Prostate gland (tissue), 2 donors: Measurements from ENCODE around the gene SLC4A1. TPM values are rescaled to one million over a fixed set of nuclear protein-coding genes. Genes with fewer than 3 reads are reported as not detected.

ENCODE experiments used
- DNase-seq: peaks from one replicate; pipeline ENCODE4 v3.0.0-alpha.2; 2019; ENCODE audit warnings: low spot score
- H3K27ac ChIP-seq, 2 donors: fragments of 200-600 bp; sonication (generic); 2 replicates each; pipeline ENCODE4 v1.5.1; 2017 to 2019
- H3K27me3 ChIP-seq: fragments of 200-600 bp; sonication (generic); replicated peaks from 2 replicates; pipeline ENCODE4 v1.5.1; 2019; ENCODE audit not compliant: insufficient read depth
- H3K36me3 ChIP-seq, 2 donors: fragments of 200-600 bp; sonication (generic); 1 replicate in 1 of 2; 2 replicates in 1 of 2; pipeline versions ENCODE4 v1.5.1 to v1.8.1; 2017 to 2019
- H3K4me1 ChIP-seq: fragments of 200-600 bp; sonication (generic); replicated peaks from 2 replicates; pipeline ENCODE4 v1.5.1; 2019
- H3K4me3 ChIP-seq, 2 donors: fragments of 200-600 bp; sonication (generic); 2 replicates each; pipeline ENCODE4 v1.5.1; 2017 to 2019
- H3K9me3 ChIP-seq: fragments of 200-600 bp; sonication (generic); 2 replicates; pipeline ENCODE4 v1.5.1; 2017
- POLR2A ChIP-seq: fragments of 450-650 bp; IDR thresholded peaks from one replicate; pipeline ENCODE4 v1.6.1; 2016; ENCODE audit warnings: antibody characterized with exemption, mild to moderate bottlenecking
- POLR2AphosphoS5 ChIP-seq: sonication (generic); formaldehyde crosslinking; IDR thresholded peaks from one replicate; pipeline ENCODE4 v1.6.1; 2017; ENCODE audit warnings: antibody characterized with exemption
- WGBS: methylation state at CpG from one replicate; pipeline ENCODE4 v1.1.5; 2018; 5-methylcytosine and 5-hydroxymethylcytosine counted together
- intact Hi-C: fragments of 100-400 bp; cut with DNase I; formaldehyde crosslinking; loops from one replicate; pipeline ENCODE4 v1.14.2; 2022
- total RNA-seq, 2 donors: library from RNA; depleted of rRNA; stranded (reverse); fragments of >200 nt; gene quantifications; one replicate each; pipeline ENCODE4 v1.1.0, GENCODE V29; 2016
- TF ChIP-seq, protein P1 (sequence below), 4 experiments: fragments of 200-600 bp in 2 of 4; fragments of 450-650 bp in 2 of 4; sonication (generic) in 2 of 4; IDR thresholded peaks; 1 replicate in 3 of 4; 2 replicates in 1 of 4; pipeline ENCODE4 v1.5.1; 2016 to 2019; ENCODE audit warnings: antibody characterized with exemption in 4 of 4, mild to moderate bottlenecking in 2 of 4, moderate library complexity in 2 of 4

Gene SLC4A1
- total RNA-seq, 2 donors from 2014 or later: 0.51 TPM; not detected in 1

DNA sequence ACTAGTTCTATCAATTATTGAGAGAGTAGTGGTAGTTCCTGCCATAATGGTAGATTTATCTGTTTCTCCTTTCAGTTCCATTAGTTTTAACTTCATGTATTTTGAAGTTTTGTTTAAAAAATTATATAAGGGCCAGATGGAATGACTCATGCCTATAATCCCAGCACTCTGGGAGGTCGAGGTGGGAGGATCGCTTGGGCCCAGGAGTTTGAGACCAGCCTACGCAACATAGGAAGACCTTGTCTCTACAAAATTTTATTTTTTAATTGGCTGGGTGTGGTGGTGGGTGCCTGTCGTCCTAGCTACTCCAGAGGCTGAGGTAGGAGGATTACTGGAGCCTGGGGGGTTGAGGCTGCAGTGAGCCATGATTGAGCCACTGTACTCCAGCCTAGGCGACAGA is 34.4 kb downstream of the SLC4A1 start:
- Histone ChIP-seq H3K27me3 (no peaks in the 10 kb centered on the region), H3K4me1 (no peaks in the 10 kb centered on the region), H3K27ac (no peak overlapping the region), H3K4me3 (no peak overlapping the region), H3K36me3 (no peaks in the 10 kb centered on the region), H3K9me3 (no peaks in the 10 kb centered on the region)
- no peak for TF ChIP-seq POLR2AphosphoS5
- TF ChIP-seq POLR2A: no peak
- TF ChIP-seq, protein P1, sequence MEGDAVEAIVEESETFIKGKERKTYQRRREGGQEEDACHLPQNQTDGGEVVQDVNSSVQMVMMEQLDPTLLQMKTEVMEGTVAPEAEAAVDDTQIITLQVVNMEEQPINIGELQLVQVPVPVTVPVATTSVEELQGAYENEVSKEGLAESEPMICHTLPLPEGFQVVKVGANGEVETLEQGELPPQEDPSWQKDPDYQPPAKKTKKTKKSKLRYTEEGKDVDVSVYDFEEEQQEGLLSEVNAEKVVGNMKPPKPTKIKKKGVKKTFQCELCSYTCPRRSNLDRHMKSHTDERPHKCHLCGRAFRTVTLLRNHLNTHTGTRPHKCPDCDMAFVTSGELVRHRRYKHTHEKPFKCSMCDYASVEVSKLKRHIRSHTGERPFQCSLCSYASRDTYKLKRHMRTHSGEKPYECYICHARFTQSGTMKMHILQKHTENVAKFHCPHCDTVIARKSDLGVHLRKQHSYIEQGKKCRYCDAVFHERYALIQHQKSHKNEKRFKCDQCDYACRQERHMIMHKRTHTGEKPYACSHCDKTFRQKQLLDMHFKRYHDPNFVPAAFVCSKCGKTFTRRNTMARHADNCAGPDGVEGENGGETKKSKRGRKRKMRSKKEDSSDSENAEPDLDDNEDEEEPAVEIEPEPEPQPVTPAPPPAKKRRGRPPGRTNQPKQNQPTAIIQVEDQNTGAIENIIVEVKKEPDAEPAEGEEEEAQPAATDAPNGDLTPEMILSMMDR (IDR thresholded peaks at IDR 0.05): no peak
- 82% methylated on average over 5 of the region's 5 CpGs for WGBS
- DNase-seq: no peak
- intact Hi-C loops: no loop called here

DNA sequence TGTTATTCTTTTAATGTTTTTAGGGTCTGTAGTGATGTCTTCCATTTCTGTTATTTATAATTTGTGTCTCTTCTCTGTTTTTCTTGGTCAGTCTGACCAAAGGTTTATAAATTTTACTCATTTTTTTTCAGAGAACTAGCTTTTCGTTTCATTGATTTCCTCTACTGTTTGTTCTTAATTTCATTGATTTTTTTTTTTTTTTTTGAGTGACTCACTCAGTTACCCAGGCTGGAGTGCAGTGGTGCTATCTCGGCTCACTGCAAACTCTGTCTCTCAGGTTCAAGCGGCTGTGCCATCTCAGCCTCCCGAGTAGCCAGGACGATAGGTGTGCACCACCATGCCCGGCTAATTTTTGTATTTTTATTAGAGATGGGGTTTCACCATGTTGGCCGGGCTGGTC is 35.9 kb downstream of the SLC4A1 start:
- Histone ChIP-seq H3K27ac (no peak overlapping the region), H3K9me3 (no peaks in the 10 kb centered on the region), H3K27me3 (no peaks in the 10 kb centered on the region), H3K4me1 (no peaks in the 10 kb centered on the region), H3K36me3 (no peaks in the 10 kb centered on the region), H3K4me3 (no peak overlapping the region)
- no peak for TF ChIP-seq POLR2A
- no peak for TF ChIP-seq POLR2AphosphoS5
- TF ChIP-seq, protein P1 (IDR thresholded peaks at IDR 0.05): no peak
- 90% methylated on average over 7 of the region's 7 CpGs for WGBS
- intact Hi-C loops: no loop called here
- no peak for DNase-seq

DNA sequence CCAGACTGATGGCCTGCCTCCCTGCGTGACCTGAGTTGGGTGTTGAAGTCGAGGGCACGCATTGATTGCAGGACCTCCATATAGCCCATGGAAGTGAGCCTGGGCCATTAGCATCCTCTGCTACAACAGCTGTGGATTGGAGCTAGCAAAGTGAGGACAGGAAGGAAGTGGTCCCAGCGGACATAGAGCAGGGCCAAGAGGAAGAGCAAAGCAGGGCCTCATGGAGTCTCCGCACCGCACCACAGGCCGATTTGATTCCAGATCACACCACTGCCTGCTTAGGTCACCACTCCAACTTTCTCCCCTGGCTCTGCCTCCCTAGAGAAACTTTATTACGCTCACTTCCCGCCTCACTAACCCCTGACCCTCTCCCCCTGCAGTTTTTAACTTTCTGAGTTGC is 37.8 kb downstream of the SLC4A1 start:
- TF ChIP-seq POLR2A (no peak), POLR2AphosphoS5 (no peak)
- TF ChIP-seq, protein P1 (IDR thresholded peaks at IDR 0.05): no peak
- 78% methylated on average over 9 of the region's 9 CpGs for WGBS
- intact Hi-C loops: no loop called here

DNA sequence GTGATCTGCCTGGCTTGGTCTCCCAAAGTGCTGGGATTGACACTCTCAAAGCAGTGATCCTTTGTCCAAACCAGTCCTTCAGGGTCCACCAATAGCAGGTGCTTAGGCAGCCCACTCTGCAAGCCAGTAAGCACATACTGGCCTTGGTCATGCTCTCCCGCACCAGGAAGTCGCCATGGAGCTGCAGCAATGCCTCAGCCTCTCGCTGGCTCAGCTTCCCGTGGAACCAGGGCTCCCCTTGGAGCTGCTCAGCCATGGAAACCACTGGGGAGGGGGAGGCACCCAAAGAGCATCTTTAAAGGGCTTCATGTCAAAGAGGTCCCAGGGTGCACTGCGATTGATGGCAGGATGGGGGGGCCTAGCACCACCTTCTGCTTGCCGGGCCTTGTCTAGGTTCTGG is 38.8 kb downstream of the SLC4A1 start:
- WGBS: 70% methylated on average over 6 of the region's 6 CpGs
- intact Hi-C loops: no loop called here
- H3K4me3 ChIP-seq: no peak overlapping the region

More for the DNA sequence above, 37.8 kb downstream of the SLC4A1 start:
- no peak overlapping the region for H3K27ac ChIP-seq
- H3K27me3 ChIP-seq: no peaks in the 10 kb centered on the region
- H3K9me3 ChIP-seq: no peaks in the 10 kb centered on the region
- H3K36me3 ChIP-seq: no peaks in the 10 kb centered on the region
- no peak for DNase-seq
- no peak overlapping the region for H3K4me3 ChIP-seq
- H3K4me1 ChIP-seq: no peaks in the 10 kb centered on the region

DNA sequence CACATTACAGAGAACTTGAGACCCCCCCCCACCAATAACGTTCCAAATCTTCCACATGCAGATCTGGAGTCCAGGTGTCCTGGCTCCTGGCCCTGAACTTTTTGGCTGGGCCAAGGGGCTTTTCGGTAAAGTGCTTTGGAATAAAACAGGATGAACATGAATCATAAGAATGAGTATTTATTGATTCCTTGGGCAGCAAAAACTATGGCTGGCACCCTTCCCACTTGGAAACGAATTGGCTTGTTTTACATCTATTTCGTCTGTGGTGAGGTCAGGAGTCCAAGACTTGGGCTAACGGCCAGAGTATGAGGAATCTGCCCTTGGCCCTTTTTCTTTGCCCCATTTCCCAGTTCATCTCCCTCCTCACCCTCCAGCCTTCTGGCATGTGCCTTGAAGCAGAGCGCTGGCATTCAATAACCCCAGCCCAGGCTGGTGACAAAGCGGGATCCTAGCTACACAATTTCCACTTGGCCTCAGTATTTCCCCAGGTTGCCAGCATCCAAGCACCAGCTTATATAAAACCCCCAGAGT is 44.3 kb downstream of the SLC4A1 start:
- H3K9me3 ChIP-seq: no peaks in the 10 kb centered on the region
- no peaks in the 10 kb centered on the region for H3K36me3 ChIP-seq
- H3K4me1 ChIP-seq: peaks cover 5% of the 10 kb centered on the region
- DNase-seq: no peak
- intact Hi-C loops: no loop called here
- no peak for TF ChIP-seq POLR2A
- no peak for TF ChIP-seq POLR2AphosphoS5
- TF ChIP-seq, protein P1 (IDR thresholded peaks at IDR 0.05): no peak
- 22% methylated on average over 7 of the region's 7 CpGs for WGBS
- no peak overlapping the region for H3K4me3 ChIP-seq
- no peaks in the 10 kb centered on the region for H3K27me3 ChIP-seq
- H3K27ac ChIP-seq: peak overlapping the region in 1 of 2 donors; percentile 23

More for the DNA sequence above, 38.8 kb downstream of the SLC4A1 start:
- no peaks in the 10 kb centered on the region for H3K36me3 ChIP-seq
- H3K4me1 ChIP-seq: no peaks in the 10 kb centered on the region
- no peak overlapping the region for H3K27ac ChIP-seq
- no peaks in the 10 kb centered on the region for H3K9me3 ChIP-seq
- DNase-seq: no peak
- no peaks in the 10 kb centered on the region for H3K27me3 ChIP-seq
- TF ChIP-seq POLR2AphosphoS5: no peak
- TF ChIP-seq, protein P1 (IDR thresholded peaks at IDR 0.05): no peak
- no peak for TF ChIP-seq POLR2A
